ENCODE results near the gene HOXC13. TPM values are rescaled to one million over a fixed set of nuclear protein-coding genes. Genes with fewer than 3 reads are reported as not detected.

HOXC13 gene
- not detected for polyA plus RNA-seq (2013, experiment 1 of 2)
- polyA plus RNA-seq (2013, experiment 2 of 2) = not detected

GRCh38 chr12:53938326-53939140 lies at the start of gene HOXC13:
Gene HOXC13 (plus strand): TSS chr12:53938831. CDS start chr12:53938907, 76 bp downstream.
- Histone ChIP-seq H3K4me3 (ENCODE audit: extremely low read depth, insufficient read depth, low read length, poor library complexity, severe bottlenecking) (no peak within 1 kb of the TSS), H3K4me1 (ENCODE audit: control insufficient read depth, insufficient read depth, low read length, poor library complexity, severe bottlenecking) (no peaks in the 10 kb centered on the region), H3K27ac (ENCODE audit: low read depth, low read length, severe bottlenecking) (no peak within 1 kb of the TSS), H3K9me3 (ENCODE audit: control insufficient read depth, low read length) (no peaks in the 10 kb centered on the region), H3K36me3 (ENCODE audit: control insufficient read depth, insufficient read depth, low read length) (no peaks in the 10 kb centered on the region)
- 7 to 10% methylated on average over 36 to 54 of the region's 56 CpGs for WGBS, 2 experiments (ENCODE audit: insufficient coverage in 2 of 2)

GRCh38 chr12:53890081-53890480 lies 48.5 kb upstream of the HOXC13 start:
- 92 to 100% methylated on average over 1 to 2 of the region's 3 CpGs for WGBS, 2 experiments (ENCODE audit: insufficient coverage in 2 of 2)
- Histone ChIP-seq H3K27ac (ENCODE audit: low read depth, low read length, severe bottlenecking) (no peak overlapping the region), H3K4me1 (ENCODE audit: control insufficient read depth, insufficient read depth, low read length, poor library complexity, severe bottlenecking) (no peaks in the 10 kb centered on the region), H3K9me3 (ENCODE audit: control insufficient read depth, low read length) (no peaks in the 10 kb centered on the region), H3K36me3 (ENCODE audit: control insufficient read depth, insufficient read depth, low read length) (no peaks in the 10 kb centered on the region), H3K4me3 (ENCODE audit: extremely low read depth, insufficient read depth, low read length, poor library complexity, severe bottlenecking) (no peak overlapping the region)

GRCh38 chr12:53892762-53893395 lies 45.8 kb upstream of the HOXC13 start:
- no CpG with 5 or more reads among the region's 3 CpGs for WGBS, 2 experiments (ENCODE audit: insufficient coverage in 2 of 2)
- Histone ChIP-seq H3K4me3 (ENCODE audit: extremely low read depth, insufficient read depth, low read length, poor library complexity, severe bottlenecking) (no peak overlapping the region), H3K27ac (ENCODE audit: low read depth, low read length, severe bottlenecking) (no peak overlapping the region), H3K4me1 (ENCODE audit: control insufficient read depth, insufficient read depth, low read length, poor library complexity, severe bottlenecking) (no peaks in the 10 kb centered on the region), H3K9me3 (ENCODE audit: control insufficient read depth, low read length) (no peaks in the 10 kb centered on the region), H3K36me3 (ENCODE audit: control insufficient read depth, insufficient read depth, low read length) (no peaks in the 10 kb centered on the region)

- H3K9me3 ChIP-seq (ENCODE audit: control insufficient read depth, low read length) = no peaks in the 10 kb centered on the region
- WGBS, 2 experiments (ENCODE audit: insufficient coverage in 2 of 2) = 50% methylated on average over 1 of the region's 1 CpG; no CpG with 5 or more reads in 1 of the 2 experiments
Measured at GRCh38 chr12:53899230-53899629, 39.4 kb upstream of the HOXC13 start.

GRCh38 chr12:53907103-53907502 lies 31.5 kb upstream of the HOXC13 start:
- Histone ChIP-seq H3K9me3 (ENCODE audit: control insufficient read depth, low read length) (no peaks in the 10 kb centered on the region), H3K4me3 (ENCODE audit: extremely low read depth, insufficient read depth, low read length, poor library complexity, severe bottlenecking) (no peak overlapping the region), H3K36me3 (ENCODE audit: control insufficient read depth, insufficient read depth, low read length) (no peaks in the 10 kb centered on the region), H3K4me1 (ENCODE audit: control insufficient read depth, insufficient read depth, low read length, poor library complexity, severe bottlenecking) (no peaks in the 10 kb centered on the region), H3K27ac (ENCODE audit: low read depth, low read length, severe bottlenecking) (no peak overlapping the region)
- 56 to 58% methylated on average over 2 to 3 of the region's 3 CpGs for WGBS, 2 experiments (ENCODE audit: insufficient coverage in 2 of 2)

More at GRCh38 chr12:53899230-53899629, 39.4 kb upstream of the HOXC13 start:
- Histone ChIP-seq H3K4me3 (ENCODE audit: extremely low read depth, insufficient read depth, low read length, poor library complexity, severe bottlenecking) (no peak overlapping the region), H3K36me3 (ENCODE audit: control insufficient read depth, insufficient read depth, low read length) (no peaks in the 10 kb centered on the region), H3K4me1 (ENCODE audit: control insufficient read depth, insufficient read depth, low read length, poor library complexity, severe bottlenecking) (no peaks in the 10 kb centered on the region), H3K27ac (ENCODE audit: low read depth, low read length, severe bottlenecking) (no peak overlapping the region)

- Histone ChIP-seq H3K4me3 (ENCODE audit: extremely low read depth, insufficient read depth, low read length, poor library complexity, severe bottlenecking) (no peak overlapping the region), H3K4me1 (ENCODE audit: control insufficient read depth, insufficient read depth, low read length, poor library complexity, severe bottlenecking) (no peaks in the 10 kb centered on the region), H3K36me3 (ENCODE audit: control insufficient read depth, insufficient read depth, low read length) (no peaks in the 10 kb centered on the region), H3K9me3 (ENCODE audit: control insufficient read depth, low read length) (no peaks in the 10 kb centered on the region), H3K27ac (ENCODE audit: low read depth, low read length, severe bottlenecking) (no peak overlapping the region)
- 72 to 83% methylated on average over 2 to 3 of the region's 5 CpGs for WGBS, 2 experiments (ENCODE audit: insufficient coverage in 2 of 2)
Measured at GRCh38 chr12:53916788-53917655, 21.6 kb upstream of the HOXC13 start.

- no peak overlapping the region for H3K27ac ChIP-seq (ENCODE audit: low read depth, low read length, severe bottlenecking)
- no peaks in the 10 kb centered on the region for H3K36me3 ChIP-seq (ENCODE audit: control insufficient read depth, insufficient read depth, low read length)
- H3K4me3 ChIP-seq (ENCODE audit: extremely low read depth, insufficient read depth, low read length, poor library complexity, severe bottlenecking) = no peak overlapping the region
- 25 to 50% methylated on average over 1 of the region's 2 CpGs for WGBS, 2 experiments (ENCODE audit: insufficient coverage in 2 of 2)
- no peaks in the 10 kb centered on the region for H3K4me1 ChIP-seq (ENCODE audit: control insufficient read depth, insufficient read depth, low read length, poor library complexity, severe bottlenecking)
- H3K9me3 ChIP-seq (ENCODE audit: control insufficient read depth, low read length) = no peaks in the 10 kb centered on the region
Measured at GRCh38 chr12:53924521-53925405, 13.9 kb upstream of the HOXC13 start.

- Histone ChIP-seq H3K4me1 (ENCODE audit: control insufficient read depth, insufficient read depth, low read length, poor library complexity, severe bottlenecking) (no peaks in the 10 kb centered on the region), H3K9me3 (ENCODE audit: control insufficient read depth, low read length) (no peaks in the 10 kb centered on the region), H3K36me3 (ENCODE audit: control insufficient read depth, insufficient read depth, low read length) (no peaks in the 10 kb centered on the region), H3K4me3 (ENCODE audit: extremely low read depth, insufficient read depth, low read length, poor library complexity, severe bottlenecking) (no peak overlapping the region), H3K27ac (ENCODE audit: low read depth, low read length, severe bottlenecking) (no peak overlapping the region)
- WGBS, 2 experiments (ENCODE audit: insufficient coverage in 2 of 2) = 17 to 22% methylated on average over 31 to 34 of the region's 45 CpGs
Measured at GRCh38 chr12:53927220-53928029, 11.2 kb upstream of the HOXC13 start.

- Histone ChIP-seq H3K4me1 (ENCODE audit: control insufficient read depth, insufficient read depth, low read length, poor library complexity, severe bottlenecking) (no peaks in the 10 kb centered on the region), H3K9me3 (ENCODE audit: control insufficient read depth, low read length) (no peaks in the 10 kb centered on the region), H3K4me3 (ENCODE audit: extremely low read depth, insufficient read depth, low read length, poor library complexity, severe bottlenecking) (no peak overlapping the region), H3K27ac (ENCODE audit: low read depth, low read length, severe bottlenecking) (no peak overlapping the region), H3K36me3 (ENCODE audit: control insufficient read depth, insufficient read depth, low read length) (no peaks in the 10 kb centered on the region)
- 27 to 29% methylated on average over 13 to 14 of the region's 31 CpGs for WGBS, 2 experiments (ENCODE audit: insufficient coverage in 2 of 2)
Measured at GRCh38 chr12:53928054-53928835, 10.4 kb upstream of the HOXC13 start.

Data from mesodermal cell (in vitro differentiated cells).